OCI-LY7 (cell line): ENCODE results near the gene TIMMDC1. TPM values are rescaled to one million over a fixed set of nuclear protein-coding genes. Genes with fewer than 3 reads are reported as not detected.

Experiments used
- BruUV-seq: library from RNA; stranded (reverse); fragments of 400-500 nt; replicated peaks from 2 replicates; lab custom pipeline; 2021; lab: Mats Ljungman, UMichigan
- CTCF ChIA-PET: fragments of 300-600 bp; sonication (Branson Sonifier 250); formaldehyde crosslinking; loops from one replicate; lab custom pipeline; 2022; ENCODE audit warnings: antibody characterized with exemption; ENCODE audit not compliant: unreplicated experiment; lab: Charles Lee
- POLR2A ChIA-PET: fragments of 300-600 bp; sonication (Branson Sonifier 250); formaldehyde crosslinking; loops from one replicate; lab custom pipeline; 2022; ENCODE audit warnings: antibody characterized with exemption; lab: Charles Lee
- DNase-seq: peaks from one replicate; pipeline ENCODE4 v3.0.0-alpha.2; 2015; ENCODE audit warnings: low spot score
- H2AFZ ChIP-seq: fragments of 200-600 bp; sonication (generic), shearing (Covaris generic); 2 replicates; pipeline ENCODE4 v1.6.1; 2014; ENCODE audit warnings: mild to moderate bottlenecking, antibody characterized with exemption, low read length, moderate library complexity
- H3K27ac ChIP-seq: fragments of 200-600 bp; sonication (generic); 2 replicates; pipeline ENCODE4 v1.5.1; 2014; ENCODE audit warnings: mixed run types, low read depth, mild to moderate bottlenecking, moderate library complexity, low read length, inconsistent platforms; ENCODE audit not compliant: poor library complexity, severe bottlenecking
- H3K36me3 ChIP-seq: fragments of 200-600 bp; sonication (generic); 2 replicates; pipeline ENCODE4 v1.6.1; 2014; ENCODE audit warnings: mild to moderate bottlenecking, antibody characterized with exemption, low read length, moderate library complexity, mixed read lengths; ENCODE audit not compliant: insufficient read depth
- H3K4me1 ChIP-seq: fragments of 200-600 bp; sonication (generic); 2 replicates; pipeline ENCODE4 v1.5.1; 2014; ENCODE audit warnings: mild to moderate bottlenecking, low read length; ENCODE audit not compliant: insufficient read depth, poor library complexity, severe bottlenecking
- H3K4me2 ChIP-seq: fragments of 200-600 bp; sonication (generic); 2 replicates; pipeline ENCODE4 v1.6.1; 2014; ENCODE audit warnings: mild to moderate bottlenecking, low read length
- H3K4me3 ChIP-seq: fragments of 200-600 bp; sonication (generic); 2 replicates; pipeline ENCODE4 v1.5.1; 2014; ENCODE audit warnings: mild to moderate bottlenecking, low read depth, low read length; ENCODE audit not compliant: poor library complexity, severe bottlenecking
- H3K79me2 ChIP-seq: fragments of 200-600 bp; sonication (generic); 2 replicates; pipeline ENCODE4 v1.6.1; 2016; ENCODE audit warnings: low read depth, mild to moderate bottlenecking, low read length, moderate library complexity, mixed read lengths; ENCODE audit not compliant: insufficient read depth
- H3K9me2 ChIP-seq: fragments of 200-600 bp; sonication (generic); 2 replicates; pipeline ENCODE4 v1.6.1; 2016; ENCODE audit warnings: mild to moderate bottlenecking, low read length, mixed read lengths; ENCODE audit not compliant: insufficient read depth
- H3K9me3 ChIP-seq: fragments of 200-600 bp; sonication (generic); 2 replicates; pipeline ENCODE4 v1.6.1; 2014; ENCODE audit warnings: mild to moderate bottlenecking, mixed run types, low read length, mixed read lengths
- H4K20me1 ChIP-seq: fragments of 200-600 bp; sonication (generic); 2 replicates; pipeline ENCODE4 v1.6.1; 2014; ENCODE audit warnings: mild to moderate bottlenecking, antibody characterized with exemption, low read length, moderate library complexity, mixed read lengths; ENCODE audit not compliant: insufficient read depth
- CTCF ChIP-seq: fragments of 200-600 bp; sonication (generic); conservative IDR thresholded peaks from 2 replicates; pipeline ENCODE4 v1.5.1; 2014; ENCODE audit warnings: mild to moderate bottlenecking, antibody characterized with exemption, low read length, moderate library complexity, mixed read lengths
- EZH2phosphoT487 ChIP-seq: fragments of 200-600 bp; sonication (generic); IDR thresholded peaks from 2 replicates; pipeline ENCODE4 v1.6.1; 2018; ENCODE audit warnings: low read depth, borderline replicate concordance, mild to moderate bottlenecking, mixed run types, antibody characterized with exemption, low read length, moderate library complexity, mixed read lengths
- intact Hi-C: fragments of 100-400 bp; cut with micrococcal nuclease; formaldehyde crosslinking; loops from one replicate; pipeline ENCODE4 v1.10.0; 2022; ENCODE audit not compliant: unreplicated experiment
- total RNA-seq, 2 experiments: library from RNA; depleted of rRNA in 1 of 2; stranded (reverse); fragments of >200 nt in 1 of 2; shearing (Covaris generic) in 1 of 2; gene quantifications; 2 replicates each; pipeline ENCODE4 v1.2.3, GENCODE V29; 2014 to 2022

The TIMMDC1 gene
- total RNA-seq, 2 experiments from 2014 or later: 61.0 to 92.9 TPM

GRCh38 chr3:119571688-119572087 lies 73.3 kb downstream of the TIMMDC1 start:
- Histone ChIP-seq H4K20me1 (no peaks in the 10 kb centered on the region), H3K36me3 (no peaks in the 10 kb centered on the region), H3K9me3 (no peaks in the 10 kb centered on the region), H2AFZ (no peak overlapping the region), H3K4me1 (no peaks in the 10 kb centered on the region), H3K27ac (no peak overlapping the region), H3K4me2 (no peak overlapping the region), H3K4me3 (no peak overlapping the region), H3K79me2 (no peaks in the 10 kb centered on the region), H3K9me2 (no peaks in the 10 kb centered on the region)
- no TSS peak for BruUV-seq
- intact Hi-C loops: no loop called here
- POLR2A ChIA-PET: no interaction called here
- CTCF ChIA-PET: no interaction called here
- TF ChIP-seq CTCF (no peak), EZH2phosphoT487 (no peak)
- DNase-seq: no peak

Other genes with a start within 250 kb of the TIMMDC1 start
- gene ARHGAP31, start 204.2 kb upstream of the TIMMDC1 start, total RNA-seq (2014; rRNA removed; shearing (Covaris generic)): 4.1 TPM in 2 replicates
- 2.8 and 4.0 TPM in 2 replicates for gene ARHGAP31, start 204.2 kb upstream of the TIMMDC1 start, total RNA-seq (2022)
- 31.6 and 35.3 TPM in 2 replicates for gene TMEM39A, start 34.9 kb upstream of the TIMMDC1 start, total RNA-seq (2014; rRNA removed; shearing (Covaris generic))
- 42.8 and 42.9 TPM in 2 replicates for gene TMEM39A, start 34.9 kb upstream of the TIMMDC1 start, total RNA-seq (2022)
- gene POGLUT1, start 29.6 kb upstream of the TIMMDC1 start, total RNA-seq (2014; rRNA removed; shearing (Covaris generic)): 17.6 and 21.0 TPM in 2 replicates
- gene POGLUT1, start 29.6 kb upstream of the TIMMDC1 start, total RNA-seq (2022): 25.4 and 27.0 TPM in 2 replicates
- gene CD80, start 61.1 kb downstream of the TIMMDC1 start, total RNA-seq (2014; rRNA removed; shearing (Covaris generic)): not detected in 2 replicates
- not detected in 2 replicates for gene CD80, start 61.1 kb downstream of the TIMMDC1 start, total RNA-seq (2022)
- gene ADPRH, start 80.9 kb downstream of the TIMMDC1 start, total RNA-seq (2014; rRNA removed; shearing (Covaris generic)): not detected in 2 replicates
- not detected in 2 replicates for gene ADPRH, start 80.9 kb downstream of the TIMMDC1 start, total RNA-seq (2022)
- not detected in 2 replicates for gene PLA1A, start 99.3 kb downstream of the TIMMDC1 start, total RNA-seq (2014; rRNA removed; shearing (Covaris generic))
- not detected in 2 replicates for gene PLA1A, start 99.3 kb downstream of the TIMMDC1 start, total RNA-seq (2022)
- 0.16 and 1.1 TPM in 2 replicates for gene POPDC2, start 162.0 kb downstream of the TIMMDC1 start, total RNA-seq (2014; rRNA removed; shearing (Covaris generic))
- 0.96 and 1.3 TPM in 2 replicates for gene POPDC2, start 162.0 kb downstream of the TIMMDC1 start, total RNA-seq (2022)
- 77.3 and 109 TPM in 2 replicates for gene COX17, start 178.9 kb downstream of the TIMMDC1 start, total RNA-seq (2014; rRNA removed; shearing (Covaris generic))
- gene COX17, start 178.9 kb downstream of the TIMMDC1 start, total RNA-seq (2022): 78.5 and 80.0 TPM in 2 replicates
- gene CFAP91, start 204.5 kb downstream of the TIMMDC1 start, total RNA-seq (2014; rRNA removed; shearing (Covaris generic)): not detected in 2 replicates
- gene CFAP91, start 204.5 kb downstream of the TIMMDC1 start, total RNA-seq (2022): not detected in 2 replicates